AG10803 (cell line): ENCODE measurements around the gene TMEM41B.
"Not testable (repeated sequence)": the region's sequence is repeated elsewhere in the genome, so short reads cannot be mapped to it uniquely, and the experiment has no call there.

Experiments
- DNase-seq: peaks from one replicate; pipeline ENCODE4 v3.0.0; 2010; ENCODE audit warnings: low read depth
- H3K4me3 ChIP-seq: 2 replicates; pipeline ENCODE4 v1.5.1; 2011; ENCODE audit warnings: mild to moderate bottlenecking, low read length, control low read depth
- CTCF ChIP-seq: conservative IDR thresholded peaks from 2 replicates; pipeline ENCODE4 v1.5.1; 2011; ENCODE audit warnings: mild to moderate bottlenecking, low read length, control low read depth, inconsistent platforms

The TMEM41B gene

DNA sequence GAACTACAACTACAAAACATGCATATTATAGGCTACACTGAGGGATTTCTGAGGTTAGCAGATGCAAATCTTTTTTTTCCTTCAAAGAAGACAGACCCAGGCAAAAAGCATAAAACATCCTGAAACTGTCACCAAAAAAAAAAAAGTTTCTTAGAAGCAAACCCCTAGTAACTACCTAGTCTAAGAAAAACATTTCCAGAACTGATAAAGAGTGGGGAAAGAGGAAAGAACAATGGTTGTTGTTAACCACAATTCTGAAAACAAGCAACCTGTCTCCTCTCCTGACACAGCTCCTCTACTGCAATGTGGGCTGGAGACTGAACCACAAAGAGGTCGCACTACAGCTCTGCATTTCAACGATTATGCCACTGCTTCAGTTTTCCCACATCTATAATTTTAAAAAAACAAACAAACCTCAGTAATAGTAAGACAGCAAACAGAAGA lies 64.2 kb downstream of the TMEM41B start:
- DNase-seq: no peak
- no peak for TF ChIP-seq CTCF
- no peak overlapping the region for H3K4me3 ChIP-seq

GRCh38 chr11:9249252-9249651 lies 65.1 kb downstream of the TMEM41B start:
- TF ChIP-seq CTCF: no peak
- DNase-seq: no peak

DNA sequence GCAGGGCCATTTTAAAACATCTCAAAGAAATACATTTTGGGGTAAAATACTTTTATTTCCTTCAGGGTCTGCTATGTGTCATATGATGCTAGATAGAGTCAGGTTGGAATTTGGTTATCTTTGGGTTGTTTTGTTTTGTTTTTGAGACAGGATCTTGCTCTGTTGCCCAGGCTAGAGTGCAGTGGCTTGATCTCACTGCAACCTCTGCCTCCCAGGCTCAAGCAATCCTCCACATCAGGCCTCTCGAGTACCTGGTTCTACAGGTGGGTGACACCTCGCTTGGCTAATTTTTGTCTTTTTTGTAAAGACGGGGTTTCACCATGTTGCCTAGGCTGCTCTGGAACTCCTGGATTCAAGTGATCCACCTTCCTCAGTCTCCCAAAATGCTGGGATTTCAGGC lies 66.5 kb downstream of the TMEM41B start:
- no peak for TF ChIP-seq CTCF
- no peak overlapping the region for H3K4me3 ChIP-seq
- DNase-seq: no peak

More at GRCh38 chr11:9249252-9249651, 65.1 kb downstream of the TMEM41B start:
- no peak overlapping the region for H3K4me3 ChIP-seq

GRCh38 chr11:9236242-9236641 lies 78.2 kb downstream of the TMEM41B start:
- H3K4me3 ChIP-seq, DNase-seq: not testable (repeated sequence)

GRCh38 chr11:9232482-9232881 lies 81.9 kb downstream of the TMEM41B start:
- TF ChIP-seq CTCF: no peak
- DNase-seq: no peak
- H3K4me3 ChIP-seq: no peak overlapping the region

GRCh38 chr11:9231848-9232177 lies 82.6 kb downstream of the TMEM41B start:
- DNase-seq: peak; percentile 57
- no peak for TF ChIP-seq CTCF
- H3K4me3 ChIP-seq: no peak overlapping the region
